ENCODE data around the gene COPS7A. TPM values are rescaled to one million over a fixed set of nuclear protein-coding genes. Genes with fewer than 3 reads are reported as not detected.

The COPS7A gene
- total RNA-seq, 1 experiment from 2014 or later = 67.8 TPM

GRCh38 chr12:6747216-6747615 lies 23.4 kb downstream of the COPS7A start:
- TF ChIP-seq, protein P1, sequence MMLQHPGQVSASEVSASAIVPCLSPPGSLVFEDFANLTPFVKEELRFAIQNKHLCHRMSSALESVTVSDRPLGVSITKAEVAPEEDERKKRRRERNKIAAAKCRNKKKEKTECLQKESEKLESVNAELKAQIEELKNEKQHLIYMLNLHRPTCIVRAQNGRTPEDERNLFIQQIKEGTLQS (IDR thresholded peaks at IDR 0.05) = no peak
- no peak for TF ChIP-seq CTCF (IDR thresholded peaks at IDR 0.05 in 2 of 3, conservative IDR thresholded peaks at IDR 0.05 in 1 of 3; ENCODE audit: borderline replicate concordance in 1 of 3, insufficient read depth in 1 of 3, low read depth in 2 of 3, low read length in 2 of 3)
- TF ChIP-seq, protein P2, sequence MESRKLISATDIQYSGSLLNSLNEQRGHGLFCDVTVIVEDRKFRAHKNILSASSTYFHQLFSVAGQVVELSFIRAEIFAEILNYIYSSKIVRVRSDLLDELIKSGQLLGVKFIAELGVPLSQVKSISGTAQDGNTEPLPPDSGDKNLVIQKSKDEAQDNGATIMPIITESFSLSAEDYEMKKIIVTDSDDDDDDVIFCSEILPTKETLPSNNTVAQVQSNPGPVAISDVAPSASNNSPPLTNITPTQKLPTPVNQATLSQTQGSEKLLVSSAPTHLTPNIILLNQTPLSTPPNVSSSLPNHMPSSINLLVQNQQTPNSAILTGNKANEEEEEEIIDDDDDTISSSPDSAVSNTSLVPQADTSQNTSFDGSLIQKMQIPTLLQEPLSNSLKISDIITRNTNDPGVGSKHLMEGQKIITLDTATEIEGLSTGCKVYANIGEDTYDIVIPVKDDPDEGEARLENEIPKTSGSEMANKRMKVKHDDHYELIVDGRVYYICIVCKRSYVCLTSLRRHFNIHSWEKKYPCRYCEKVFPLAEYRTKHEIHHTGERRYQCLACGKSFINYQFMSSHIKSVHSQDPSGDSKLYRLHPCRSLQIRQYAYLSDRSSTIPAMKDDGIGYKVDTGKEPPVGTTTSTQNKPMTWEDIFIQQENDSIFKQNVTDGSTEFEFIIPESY (IDR thresholded peaks at IDR 0.05; ENCODE audit: extremely low read depth, insufficient replicate concordance, low read length) = no peak
- TF ChIP-seq SP1 (IDR thresholded peaks at IDR 0.05; ENCODE audit: low read depth) = no peak
- no peak for TF ChIP-seq FOSL1 (IDR thresholded peaks at IDR 0.05; ENCODE audit: low read depth)
- TF ChIP-seq EZH2 (IDR thresholded peaks at IDR 0.05) = no peak
- TF ChIP-seq, protein P3, sequence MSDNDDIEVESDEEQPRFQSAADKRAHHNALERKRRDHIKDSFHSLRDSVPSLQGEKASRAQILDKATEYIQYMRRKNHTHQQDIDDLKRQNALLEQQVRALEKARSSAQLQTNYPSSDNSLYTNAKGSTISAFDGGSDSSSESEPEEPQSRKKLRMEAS (IDR thresholded peaks at IDR 0.05) = no peak
- no peak for TF ChIP-seq JUND (IDR thresholded peaks at IDR 0.05)
- TF ChIP-seq ZFX (IDR thresholded peaks at IDR 0.05) = no peak
- TF ChIP-seq, protein P4, sequence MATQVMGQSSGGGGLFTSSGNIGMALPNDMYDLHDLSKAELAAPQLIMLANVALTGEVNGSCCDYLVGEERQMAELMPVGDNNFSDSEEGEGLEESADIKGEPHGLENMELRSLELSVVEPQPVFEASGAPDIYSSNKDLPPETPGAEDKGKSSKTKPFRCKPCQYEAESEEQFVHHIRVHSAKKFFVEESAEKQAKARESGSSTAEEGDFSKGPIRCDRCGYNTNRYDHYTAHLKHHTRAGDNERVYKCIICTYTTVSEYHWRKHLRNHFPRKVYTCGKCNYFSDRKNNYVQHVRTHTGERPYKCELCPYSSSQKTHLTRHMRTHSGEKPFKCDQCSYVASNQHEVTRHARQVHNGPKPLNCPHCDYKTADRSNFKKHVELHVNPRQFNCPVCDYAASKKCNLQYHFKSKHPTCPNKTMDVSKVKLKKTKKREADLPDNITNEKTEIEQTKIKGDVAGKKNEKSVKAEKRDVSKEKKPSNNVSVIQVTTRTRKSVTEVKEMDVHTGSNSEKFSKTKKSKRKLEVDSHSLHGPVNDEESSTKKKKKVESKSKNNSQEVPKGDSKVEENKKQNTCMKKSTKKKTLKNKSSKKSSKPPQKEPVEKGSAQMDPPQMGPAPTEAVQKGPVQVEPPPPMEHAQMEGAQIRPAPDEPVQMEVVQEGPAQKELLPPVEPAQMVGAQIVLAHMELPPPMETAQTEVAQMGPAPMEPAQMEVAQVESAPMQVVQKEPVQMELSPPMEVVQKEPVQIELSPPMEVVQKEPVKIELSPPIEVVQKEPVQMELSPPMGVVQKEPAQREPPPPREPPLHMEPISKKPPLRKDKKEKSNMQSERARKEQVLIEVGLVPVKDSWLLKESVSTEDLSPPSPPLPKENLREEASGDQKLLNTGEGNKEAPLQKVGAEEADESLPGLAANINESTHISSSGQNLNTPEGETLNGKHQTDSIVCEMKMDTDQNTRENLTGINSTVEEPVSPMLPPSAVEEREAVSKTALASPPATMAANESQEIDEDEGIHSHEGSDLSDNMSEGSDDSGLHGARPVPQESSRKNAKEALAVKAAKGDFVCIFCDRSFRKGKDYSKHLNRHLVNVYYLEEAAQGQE (IDR thresholded peaks at IDR 0.05; ENCODE audit: low read depth) = no peak
- no peak for TF ChIP-seq SRF (IDR thresholded peaks at IDR 0.05; ENCODE audit: low read depth)
- TF ChIP-seq EGR1 (IDR thresholded peaks at IDR 0.05; ENCODE audit: low read depth) = no peak
- no peak for TF ChIP-seq TCF7L2 (IDR thresholded peaks at IDR 0.05; ENCODE audit: borderline replicate concordance, extremely low read depth, insufficient read depth, insufficient read length)
- TF ChIP-seq POLR2A (IDR thresholded peaks at IDR 0.05; ENCODE audit: borderline replicate concordance, extremely low read depth, insufficient read depth, insufficient read length) = no peak
- TF ChIP-seq EZH2phosphoT487 (IDR thresholded peaks at IDR 0.05; ENCODE audit: borderline replicate concordance) = no peak
- TF ChIP-seq YY1 (IDR thresholded peaks at IDR 0.05; ENCODE audit: extremely low read depth, insufficient replicate concordance, low read depth, low read length) = no peak
- no peak for TF ChIP-seq RAD21 (IDR thresholded peaks at IDR 0.05; ENCODE audit: low read depth)
- ATAC-seq = no peak
- Histone ChIP-seq H3K79me2 (ENCODE audit: insufficient read depth, low read length) (peaks cover 23% of the 10 kb centered on the region), H2AFZ (ENCODE audit: low read depth, low read length, poor library complexity, severe bottlenecking) (no peak overlapping the region), H3K9me2 (ENCODE audit: insufficient read depth) (no peaks in the 10 kb centered on the region), H3K9ac (ENCODE audit: low read length) (no peak overlapping the region), H3K4me3 (replicated peaks in 1 of 2; ENCODE audit: low read depth in 1 of 2, low read length in 2 of 2) (no peak overlapping the region), H3K27me3 (ENCODE audit: insufficient read depth, low read length) (no peaks in the 10 kb centered on the region), H3K36me3 (ENCODE audit: control insufficient read depth in 1 of 2, insufficient read depth in 2 of 2, low read length in 2 of 2) (peaks cover 41 to 57% of the 10 kb centered on the region in 2 experiments; a peak in 3 of 4 replicates), H3K4me2 (ENCODE audit: low read length) (no peak overlapping the region), H3K4me1 (ENCODE audit: control insufficient read depth in 1 of 2, insufficient read depth in 2 of 2, low read length in 2 of 2) (peaks cover 6 to 20% of the 10 kb centered on the region in 2 experiments; a peak in 3 of 4 replicates), H3K9me3 (ENCODE audit: control insufficient read depth in 1 of 2, insufficient read depth in 1 of 2, low read depth in 1 of 2, low read length in 2 of 2) (no peaks in the 10 kb centered on the region), H4K20me1 (ENCODE audit: insufficient read depth) (no peaks in the 10 kb centered on the region), H3K27ac (ENCODE audit: low read depth, low read length) (no peak overlapping the region)
- DNase-seq (ENCODE audit: low read depth, low spot score) = no peak
- intact Hi-C loops (cut with micrococcal nuclease) = no loop called here
- ChIA-PET RAD21 (ENCODE audit: low non-redundant PET in 1 of 2, low total read pairs in 2 of 2, uncharacterized antibody in 2 of 2, unreplicated experiment in 2 of 2) (no interaction called here), CTCF (no interaction called here), POLR2A (no interaction called here)
- BruUV-seq (replicated peaks) = no TSS peak

All from HCT116 (cell line).